ENCODE measurements around the gene AK8. TPM values are rescaled to one million over a fixed set of nuclear protein-coding genes. Genes with fewer than 3 reads are reported as not detected.

The AK8 gene
- total and polyA plus RNA-seq, 9 of the 15 experiments (the other 6 are each of a cell fraction or from before 2014, with no cell fraction given), result 0.06 to 0.37 TPM; not detected in 7

- H3K9me3 ChIP-seq (replicated peaks; ENCODE audit: control insufficient read depth, insufficient read depth, low read depth, low read length), result no peaks in the 10 kb centered on the region
- H3K36me3 ChIP-seq (ENCODE audit: control insufficient read depth, insufficient read depth, low read length), result no peaks in the 10 kb centered on the region
- no peak for FAIRE-seq
- in situ Hi-C loops (cut with MboI), result no loop called here
- no peak overlapping the region for H3K4me3 ChIP-seq
- no peaks in the 10 kb centered on the region for H3K79me2 ChIP-seq (ENCODE audit: control insufficient read depth, insufficient read depth, low read length)
- no peak; the same call in 2 of the 3 replicates for ATAC-seq
- TF ChIP-seq U2AF2 (optimal IDR thresholded peaks at IDR 0.05; ENCODE audit: low read depth, low read length) (no peak), ZC3H4 (CRISPR knock-in tag; IDR thresholded peaks at IDR 0.05; ENCODE audit: borderline replicate concordance) (no peak), CHD2 (IDR thresholded peaks at IDR 0.05; ENCODE audit: low read depth, low read length) (no peak), IRF2 (CRISPR knock-in tag; IDR thresholded peaks at IDR 0.05) (no peak), ETS1 (conservative IDR thresholded peaks at IDR 0.05; ENCODE audit: control insufficient read depth, low read depth, low read length) (no peak), RFX5 (IDR thresholded peaks at IDR 0.05; ENCODE audit: low read depth, low read length) (0 out of 2 replicates have a peak, but pooled peaks have one; percentile 46), LEF1 (IDR thresholded peaks at IDR 0.05) (no peak)
- BruUV-seq (replicated peaks), result no TSS peak
- no peaks in the 10 kb centered on the region for H4K20me1 ChIP-seq (replicated peaks; ENCODE audit: control insufficient read depth, insufficient read depth, low read length)
- H3K9ac ChIP-seq (ENCODE audit: insufficient read depth in 1 of 2, low read depth in 2 of 2, low read length in 2 of 2), result no peak overlapping the region
- intact Hi-C loops (cut with micrococcal nuclease), result no loop called here
- H3K4me2 ChIP-seq (ENCODE audit: insufficient read depth, low read length), result no peak overlapping the region
- H3K4me1 ChIP-seq (replicated peaks in 1 of 2; ENCODE audit: control insufficient read depth in 2 of 2, insufficient read depth in 2 of 2, low read length in 2 of 2), result peaks cover 0 to 3% of the 10 kb centered on the region in 2 experiments; a peak in 1 of 5 replicates
- CTCF ChIA-PET (ENCODE audit: low intra/inter-chr PET ratio), result no interaction called here
- no peak overlapping the region for H3K27ac ChIP-seq (ENCODE audit: extremely low read depth, low read depth, low read length)
- H3K27me3 ChIP-seq (ENCODE audit: control insufficient read depth in 2 of 2, insufficient read depth in 2 of 2, low read length in 2 of 2), result peaks cover 45 to 49% of the 10 kb centered on the region in 2 experiments
- POLR2A ChIA-PET, result interaction anchor here (0.6 to 1.2 kb wide), 6 partner anchors 9 to 754 kb away, joined by 3 to 4 read pairs (median 4); no protein-coding TSS in a partner anchor
- no peaks in the 10 kb centered on the region for H3K9me1 ChIP-seq (ENCODE audit: control insufficient read depth, insufficient read depth, low read length)
- WGBS (ENCODE audit: insufficient coverage, low coverage, missing lambda C conversion rate), result 6% methylated on average over 23 of the region's 23 CpGs
- no peak for DNase-seq (ENCODE audit: extremely low read depth in 1 of 4, low spot score in 3 of 4)
- no peak overlapping the region for H2AFZ ChIP-seq (ENCODE audit: low read depth, low read length)
Measured at GRCh38 chr9:132708769-132709430, 169.2 kb downstream of the AK8 start.

Data from K562 (cell line).